BJ (cell line): Measurements from ENCODE around the gene B3GALT4. TPM values are rescaled to one million over a fixed set of nuclear protein-coding genes. Genes with fewer than 3 reads are reported as not detected.

Experiments used
- CTCF ChIA-PET: fragments of 350-600 bp; formaldehyde crosslinking; extraction: SDS; loops from one replicate; lab custom pipeline; 2021; ENCODE audit warnings: antibody characterized with exemption, inconsistent platforms; lab: Yijun Ruan, JAX
- POLR2A ChIA-PET: fragments of 300-600 bp; sonication (Branson Sonifier 250); formaldehyde crosslinking; extraction: SDS; loops from one replicate; lab custom pipeline; 2021; ENCODE audit warnings: antibody characterized with exemption; lab: Charles Lee
- DNase-seq: peaks from one replicate; pipeline ENCODE4 v3.0.0-alpha.2; 2011; ENCODE audit warnings: low read depth
- H3K27me3 ChIP-seq: 2 replicates; pipeline ENCODE4 v1.6.0; 2011; ENCODE audit warnings: low read length; ENCODE audit not compliant: control insufficient read depth, insufficient read depth
- H3K36me3 ChIP-seq: 2 replicates; pipeline ENCODE4 v1.5.1; 2011; ENCODE audit warnings: low read length; ENCODE audit not compliant: control insufficient read depth, insufficient read depth
- H3K4me3 ChIP-seq: 2 replicates; pipeline ENCODE4 v1.5.1; 2011; ENCODE audit warnings: low read depth, mild to moderate bottlenecking, control low read depth, low read length
- CTCF ChIP-seq: IDR thresholded peaks from 2 replicates; pipeline ENCODE4 v1.5.1; 2011; ENCODE audit warnings: low read depth, mild to moderate bottlenecking, control low read depth, inconsistent platforms, low read length, moderate library complexity; ENCODE audit not compliant: insufficient read depth
- polyA plus RNA-seq: library from polyadenylated mRNA; depleted of rRNA; stranded (reverse); fragments of >200 nt; gene quantifications from 2 replicates; pipeline ENCODE4 v1.2.3, GENCODE V29; 2011

Gene B3GALT4
- polyA plus RNA-seq, 1 experiment: 4.0 TPM

- H3K4me3 ChIP-seq: peak overlapping the region; percentile 81
- DNase-seq: no peak
- peaks cover 12% of the 10 kb centered on the region for H3K36me3 ChIP-seq
- TF ChIP-seq CTCF: no peak
- ChIA-PET POLR2A (interaction anchor here (0.6 kb wide), 2 partner anchors 98 to 119 kb away, joined by 3 to 24 read pairs; no protein-coding TSS in a partner anchor), CTCF (interaction anchor here (0.6 to 2.3 kb wide), 5 partner anchors 8 to 284 kb away, joined by 3 to 21 read pairs (median 4); partner anchors contain the start of genes B3GALT4, HSD17B8, PFDN6 and WDR46)
- H3K27me3 ChIP-seq: no peaks in the 10 kb centered on the region
Measured at GRCh38 chr6:33297956-33298772, 21.2 kb downstream of the B3GALT4 start.

- ChIA-PET POLR2A (no interaction called here), CTCF (interaction anchor here (0.7 to 2.3 kb wide), 9 partner anchors 9 to 182 kb away, joined by 3 to 21 read pairs (median 5); partner anchors contain the start of genes B3GALT4, PFDN6 and WDR46)
- H3K4me3 ChIP-seq: peak within 1 kb of the TSS; percentile 81
- TF ChIP-seq CTCF: no peak
- H3K27me3 ChIP-seq: no peaks in the 10 kb centered on the region
- H3K36me3 ChIP-seq: peaks cover 10% of the 10 kb centered on the region
- no peak for DNase-seq
Measured at GRCh38 chr6:33298773-33299236, 21.9 kb downstream of the B3GALT4 start, which contains the start of gene RGL2. TSS of gene RGL2 (minus strand) at chr6:33298942. CDS start at chr6:33298610, 332 bp downstream.

- CTCF ChIA-PET: interaction anchor here (0.6 to 2.3 kb wide), 13 partner anchors 8 to 183 kb away, joined by 3 to 21 read pairs (median 5); partner anchors contain the start of genes B3GALT4, PFDN6, RPS18 and VPS52
- no peak for DNase-seq
- Histone ChIP-seq H3K27me3 (no peaks in the 10 kb centered on the region), H3K4me3 (peak overlapping the region; percentile 81), H3K36me3 (peaks cover 14% of the 10 kb centered on the region)
- TF ChIP-seq CTCF: peak; percentile 86
- POLR2A ChIA-PET: no interaction called here
Measured at GRCh38 chr6:33299237-33299944, 22.5 kb downstream of the B3GALT4 start.

- Histone ChIP-seq H3K27me3 (no peaks in the 10 kb centered on the region), H3K36me3 (peaks cover 16% of the 10 kb centered on the region), H3K4me3 (no peak overlapping the region)
- CTCF ChIA-PET: interaction anchor here (1.3 to 2.3 kb wide), 3 partner anchors 10 to 124 kb away, joined by 3 to 11 read pairs (median 4); no protein-coding TSS in a partner anchor
- TF ChIP-seq CTCF: no peak
- POLR2A ChIA-PET: interaction anchor here (0.7 kb wide), 1 partner anchor 10 kb away, joined by 8 read pairs; no protein-coding TSS in a partner anchor
- no peak for DNase-seq
Measured at GRCh38 chr6:33301877-33302276, 25.0 kb downstream of the B3GALT4 start.
